ENCODE measurements around the gene HOXB3. TPM values are rescaled to one million over a fixed set of nuclear protein-coding genes. Genes with fewer than 3 reads are reported as not detected.

The HOXB3 gene
- total RNA-seq, 1 donor from 2014 or later = 0.57 TPM

- no peak for TF ChIP-seq CTCF (IDR thresholded peaks at IDR 0.05)
- Mint-ChIP-seq H3K9me3 (ENCODE audit: low read depth) (no peaks in the 10 kb centered on the region), H3K27me3 (ENCODE audit: low read depth) (peaks cover 78% of the 10 kb centered on the region), H3K4me1 (ENCODE audit: low read depth) (peaks cover under 1% of the 10 kb centered on the region), H3K36me3 (ENCODE audit: low read depth) (no peaks in the 10 kb centered on the region), H3K27ac (ENCODE audit: unreplicated experiment) (no peak overlapping the region), H3K4me3 (ENCODE audit: unreplicated experiment) (no peak overlapping the region)
- no peak for DNase-seq (ENCODE audit: low spot score)
Measured at GRCh38 chr17:48549281-48549630, 40.8 kb downstream of the HOXB3 start.

GRCh38 chr17:48548523-48549280 lies 41.3 kb downstream of the HOXB3 start:
- no peak for DNase-seq (ENCODE audit: low spot score)
- Mint-ChIP-seq H3K36me3 (ENCODE audit: low read depth) (peaks cover 2% of the 10 kb centered on the region), H3K4me3 (ENCODE audit: unreplicated experiment) (no peak overlapping the region), H3K4me1 (ENCODE audit: low read depth) (peaks cover 3% of the 10 kb centered on the region), H3K9me3 (ENCODE audit: low read depth) (no peaks in the 10 kb centered on the region), H3K27me3 (ENCODE audit: low read depth) (peaks cover 77% of the 10 kb centered on the region), H3K27ac (ENCODE audit: unreplicated experiment) (no peak overlapping the region)
- no peak for TF ChIP-seq CTCF (IDR thresholded peaks at IDR 0.05)

GRCh38 chr17:48547808-48548522 lies 42.1 kb downstream of the HOXB3 start:
- DNase-seq (ENCODE audit: low spot score) = no peak
- H3K27ac Mint-ChIP-seq (ENCODE audit: unreplicated experiment) = no peak overlapping the region
- peaks cover 73% of the 10 kb centered on the region for H3K27me3 Mint-ChIP-seq (ENCODE audit: low read depth)
- peaks cover 2% of the 10 kb centered on the region for H3K36me3 Mint-ChIP-seq (ENCODE audit: low read depth)
- no peak overlapping the region for H3K4me3 Mint-ChIP-seq (ENCODE audit: unreplicated experiment)
- no peak for TF ChIP-seq CTCF (IDR thresholded peaks at IDR 0.05)
- no peaks in the 10 kb centered on the region for H3K9me3 Mint-ChIP-seq (ENCODE audit: low read depth)
- peaks cover 3% of the 10 kb centered on the region for H3K4me1 Mint-ChIP-seq (ENCODE audit: low read depth)

- Mint-ChIP-seq H3K27ac (ENCODE audit: unreplicated experiment) (no peak overlapping the region), H3K4me3 (ENCODE audit: unreplicated experiment) (no peak overlapping the region), H3K9me3 (ENCODE audit: low read depth) (no peaks in the 10 kb centered on the region), H3K36me3 (ENCODE audit: low read depth) (peaks cover 4% of the 10 kb centered on the region), H3K27me3 (ENCODE audit: low read depth) (peaks cover 75% of the 10 kb centered on the region), H3K4me1 (ENCODE audit: low read depth) (peaks cover 6% of the 10 kb centered on the region)
- no peak for TF ChIP-seq CTCF (IDR thresholded peaks at IDR 0.05)
- no peak for DNase-seq (ENCODE audit: low spot score)
Measured at GRCh38 chr17:48546924-48547807, 42.9 kb downstream of the HOXB3 start.
